Gastroesophageal sphincter (tissue), 4 donors: ENCODE measurements around the gene TUBGCP3. TPM values are rescaled to one million over a fixed set of nuclear protein-coding genes. Genes with fewer than 3 reads are reported as not detected.

Experiments used
- ATAC-seq: fragments of 150-250 bp; one replicate; pipeline ENCODE4 v1.9.1; 2016; ENCODE audit warnings: mild to moderate bottlenecking, moderate library complexity
- H3K27ac ChIP-seq, 4 donors: fragments of 200-600 bp; sonication (generic) in 3 of 4; 1 replicate in 3 of 4; 2 replicates in 1 of 4; pipeline ENCODE4 v1.5.1; 2016 to 2019
- H3K27me3 ChIP-seq: fragments of 200-600 bp; sonication (generic); one replicate; pipeline ENCODE4 v1.5.1; 2019
- H3K36me3 ChIP-seq, 2 donors: fragments of 200-600 bp; sonication (generic); one replicate each; pipeline ENCODE4 v1.5.1; 2019; ENCODE audit warnings: control low read depth in 1 of 2
- H3K4me1 ChIP-seq, 3 donors: fragments of 200-600 bp; sonication (generic); 1 replicate in 2 of 3; 2 replicates in 1 of 3; pipeline ENCODE4 v1.5.1; 2016 to 2019; ENCODE audit warnings: control low read depth in 2 of 3
- H3K4me3 ChIP-seq, 2 donors: fragments of 200-600 bp; sonication (generic); one replicate each; pipeline ENCODE4 v1.5.1; 2019; ENCODE audit warnings: mild to moderate bottlenecking in 1 of 2, moderate library complexity in 1 of 2
- H3K9me3 ChIP-seq, 3 donors: fragments of 200-600 bp; sonication (generic); one replicate each; pipeline ENCODE4 v1.5.1; 2017 to 2019; ENCODE audit warnings: control low read depth in 2 of 3
- CTCF ChIP-seq, 4 experiments: fragments of 200-600 bp in 2 of 4; fragments of 450-650 bp in 2 of 4; sonication (generic) in 1 of 4; IDR thresholded peaks; one replicate each; pipeline ENCODE4 v1.5.1; 2017 to 2019; ENCODE audit warnings: antibody characterized with exemption in 4 of 4, mild to moderate bottlenecking in 2 of 4, moderate library complexity in 2 of 4
- EP300 ChIP-seq: sonication (generic); formaldehyde crosslinking; IDR thresholded peaks from one replicate; pipeline ENCODE4 v1.6.1; 2017; ENCODE audit warnings: antibody characterized with exemption, mild to moderate bottlenecking
- POLR2A ChIP-seq, 2 donors: fragments of 450-650 bp; IDR thresholded peaks; one replicate each; pipeline ENCODE4 v1.6.1; 2017; ENCODE audit warnings: antibody characterized with exemption in 2 of 2, mild to moderate bottlenecking in 2 of 2, moderate library complexity in 1 of 2
- POLR2AphosphoS5 ChIP-seq: sonication (generic); formaldehyde crosslinking; IDR thresholded peaks from one replicate; pipeline ENCODE4 v1.6.1; 2017; ENCODE audit warnings: antibody characterized with exemption
- WGBS, 2 donors: methylation state at CpG; one replicate each; pipeline ENCODE4 v1.1.5; 2018; ENCODE audit warnings: low coverage in 1 of 2; 5-methylcytosine and 5-hydroxymethylcytosine counted together
- total RNA-seq, 4 donors: library from RNA; depleted of rRNA; stranded (reverse); fragments of >200 nt; gene quantifications; one replicate each; pipeline ENCODE4 v1.1.0, GENCODE V29; 2016

Gene TUBGCP3
- total RNA-seq, 4 donors from 2014 or later, result 25.6 to 37.8 (median 28.9) TPM

GRCh38 chr13:112606109-112607001 lies 18.4 kb upstream of the TUBGCP3 start:
- H3K4me1 ChIP-seq, result peaks cover 0 to 12% (median 3%) of the 10 kb centered on the region in 3 donors
- H3K27me3 ChIP-seq, result peaks cover under 1% of the 10 kb centered on the region
- no peak for TF ChIP-seq POLR2A (IDR thresholded peaks at IDR 0.05)
- TF ChIP-seq EP300, result no peak
- TF ChIP-seq POLR2AphosphoS5, result peak; percentile 13
- TF ChIP-seq CTCF (IDR thresholded peaks at IDR 0.05), result peak; percentile 86 to 98 (median 94)
- H3K36me3 ChIP-seq, result no peaks in the 10 kb centered on the region
- ATAC-seq, result peak; percentile 100
- 5 to 6% methylated on average over 10 to 23 of the region's 45 CpGs for WGBS, 2 donors
- peak overlapping the region; percentile 21 to 85 (median 78) for H3K27ac ChIP-seq
- H3K9me3 ChIP-seq, result no peaks in the 10 kb centered on the region
- H3K4me3 ChIP-seq, result peak overlapping the region; percentile 45 to 51

GRCh38 chr13:112605531-112605990 lies 17.6 kb upstream of the TUBGCP3 start:
- WGBS, 2 donors, result 11 to 64% methylated on average over 4 to 13 of the region's 18 CpGs
- TF ChIP-seq POLR2AphosphoS5 (no peak), CTCF (IDR thresholded peaks at IDR 0.05) (no peak), EP300 (no peak), POLR2A (IDR thresholded peaks at IDR 0.05) (no peak)
- H3K36me3 ChIP-seq, result no peaks in the 10 kb centered on the region
- H3K9me3 ChIP-seq, result no peaks in the 10 kb centered on the region
- H3K27ac ChIP-seq, result peak overlapping the region in 3 of 4 donors; percentile 77 to 85 (median 78)
- peak overlapping the region; percentile 45 to 51 for H3K4me3 ChIP-seq
- H3K27me3 ChIP-seq, result no peaks in the 10 kb centered on the region
- H3K4me1 ChIP-seq, result peaks cover 0 to 12% (median 3%) of the 10 kb centered on the region in 3 donors
- ATAC-seq, result no peak

- Histone ChIP-seq H3K27ac (no peak overlapping the region), H3K9me3 (no peaks in the 10 kb centered on the region), H3K36me3 (no peaks in the 10 kb centered on the region), H3K4me3 (no peak overlapping the region), H3K4me1 (peaks cover 0 to 12% (median 3%) of the 10 kb centered on the region in 3 donors), H3K27me3 (no peaks in the 10 kb centered on the region)
- ATAC-seq, result no peak
- 63 to 66% methylated on average over 2 to 5 of the region's 5 CpGs for WGBS, 2 donors
- TF ChIP-seq CTCF (IDR thresholded peaks at IDR 0.05) (no peak), EP300 (no peak), POLR2AphosphoS5 (no peak), POLR2A (IDR thresholded peaks at IDR 0.05) (no peak)
Observed at GRCh38 chr13:112603641-112604225, 15.8 kb upstream of the TUBGCP3 start.

GRCh38 chr13:112602189-112602588 lies 14.2 kb upstream of the TUBGCP3 start:
- 59% methylated on average over 8 of the region's 8 CpGs for WGBS, 2 donors
- Histone ChIP-seq H3K36me3 (no peaks in the 10 kb centered on the region), H3K27ac (no peak overlapping the region), H3K27me3 (no peaks in the 10 kb centered on the region), H3K4me1 (peaks cover 0 to 12% (median 3%) of the 10 kb centered on the region in 3 donors), H3K9me3 (no peaks in the 10 kb centered on the region), H3K4me3 (no peak overlapping the region)
- TF ChIP-seq POLR2AphosphoS5, result no peak
- TF ChIP-seq CTCF (IDR thresholded peaks at IDR 0.05), result no peak
- TF ChIP-seq POLR2A (IDR thresholded peaks at IDR 0.05), result no peak
- TF ChIP-seq EP300, result no peak
- ATAC-seq, result no peak
